KMS-11 (cell line): Measurements from ENCODE around the gene GPC4.

Source experiments
- H2AFZ ChIP-seq: fragments of 200-600 bp; sonication (generic); 2 replicates; pipeline ENCODE4 v1.6.1; 2016; ENCODE audit warnings: antibody characterized with exemption, mixed run types, low read depth
- H3K27ac ChIP-seq: fragments of 200-600 bp; sonication (generic); 2 replicates; pipeline ENCODE4 v1.6.1; 2016; ENCODE audit warnings: mild to moderate bottlenecking, mixed run types
- H3K27me3 ChIP-seq: fragments of 200-600 bp; sonication (generic); 2 replicates; pipeline ENCODE4 v1.6.1; 2017; ENCODE audit warnings: mild to moderate bottlenecking, low read depth, mixed run types, moderate library complexity; ENCODE audit not compliant: insufficient read depth
- H3K36me3 ChIP-seq: fragments of 200-600 bp; sonication (generic); 2 replicates; pipeline ENCODE4 v1.6.1; 2017; ENCODE audit warnings: mild to moderate bottlenecking, mixed run types; ENCODE audit not compliant: insufficient read depth
- H3K4me1 ChIP-seq: fragments of 200-600 bp; sonication (generic); 2 replicates; pipeline ENCODE4 v1.6.1; 2016; ENCODE audit warnings: mild to moderate bottlenecking, low read depth, mixed run types; ENCODE audit not compliant: poor library complexity, severe bottlenecking
- H3K4me2 ChIP-seq: fragments of 200-600 bp; sonication (generic); 2 replicates; pipeline ENCODE4 v1.7.0; 2016; ENCODE audit warnings: mild to moderate bottlenecking, mixed run types
- H3K4me3 ChIP-seq: fragments of 200-600 bp; sonication (generic); IDR thresholded peaks from 2 replicates; pipeline ENCODE4 v1.6.1; 2017; ENCODE audit warnings: low read depth, low read length, mixed read lengths; ENCODE audit not compliant: insufficient read depth
- H3K79me2 ChIP-seq: fragments of 200-600 bp; sonication (generic); 2 replicates; pipeline ENCODE4 v1.6.1; 2016; ENCODE audit warnings: low read depth, mixed run types; ENCODE audit not compliant: insufficient read depth
- H3K9ac ChIP-seq: fragments of 200-600 bp; sonication (generic); 2 replicates; pipeline ENCODE4 v1.6.1; 2016; ENCODE audit warnings: mild to moderate bottlenecking, mixed run types
- H4K20me1 ChIP-seq: fragments of 200-600 bp; sonication (generic); 2 replicates; pipeline ENCODE4 v1.6.1; 2016; ENCODE audit warnings: mild to moderate bottlenecking, mixed run types; ENCODE audit not compliant: insufficient read depth
- TF ChIP-seq, protein P1 (sequence below): fragments of 200-600 bp; sonication (generic); conservative IDR thresholded peaks from 2 replicates; pipeline ENCODE4 v1.6.1; 2017; ENCODE audit warnings: low read depth, mild to moderate bottlenecking, antibody characterized with exemption, low read length, moderate library complexity, mixed read lengths

Gene GPC4

GRCh38 chrX:133307094-133307493 lies 108.2 kb downstream of the GPC4 start:
- TF ChIP-seq, protein P1, sequence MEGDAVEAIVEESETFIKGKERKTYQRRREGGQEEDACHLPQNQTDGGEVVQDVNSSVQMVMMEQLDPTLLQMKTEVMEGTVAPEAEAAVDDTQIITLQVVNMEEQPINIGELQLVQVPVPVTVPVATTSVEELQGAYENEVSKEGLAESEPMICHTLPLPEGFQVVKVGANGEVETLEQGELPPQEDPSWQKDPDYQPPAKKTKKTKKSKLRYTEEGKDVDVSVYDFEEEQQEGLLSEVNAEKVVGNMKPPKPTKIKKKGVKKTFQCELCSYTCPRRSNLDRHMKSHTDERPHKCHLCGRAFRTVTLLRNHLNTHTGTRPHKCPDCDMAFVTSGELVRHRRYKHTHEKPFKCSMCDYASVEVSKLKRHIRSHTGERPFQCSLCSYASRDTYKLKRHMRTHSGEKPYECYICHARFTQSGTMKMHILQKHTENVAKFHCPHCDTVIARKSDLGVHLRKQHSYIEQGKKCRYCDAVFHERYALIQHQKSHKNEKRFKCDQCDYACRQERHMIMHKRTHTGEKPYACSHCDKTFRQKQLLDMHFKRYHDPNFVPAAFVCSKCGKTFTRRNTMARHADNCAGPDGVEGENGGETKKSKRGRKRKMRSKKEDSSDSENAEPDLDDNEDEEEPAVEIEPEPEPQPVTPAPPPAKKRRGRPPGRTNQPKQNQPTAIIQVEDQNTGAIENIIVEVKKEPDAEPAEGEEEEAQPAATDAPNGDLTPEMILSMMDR = no peak
- Histone ChIP-seq H4K20me1 (no peaks in the 10 kb centered on the region), H3K9ac (no peak overlapping the region), H2AFZ (no peak overlapping the region), H3K4me2 (no peak overlapping the region), H3K27me3 (no peaks in the 10 kb centered on the region), H3K36me3 (no peaks in the 10 kb centered on the region), H3K4me1 (no peaks in the 10 kb centered on the region), H3K4me3 (no peak overlapping the region), H3K79me2 (no peaks in the 10 kb centered on the region), H3K27ac (no peak overlapping the region)

- H3K4me1 ChIP-seq = no peaks in the 10 kb centered on the region
- H4K20me1 ChIP-seq = no peaks in the 10 kb centered on the region
- no peak overlapping the region for H3K9ac ChIP-seq
- no peaks in the 10 kb centered on the region for H3K36me3 ChIP-seq
- no peaks in the 10 kb centered on the region for H3K79me2 ChIP-seq
- TF ChIP-seq, protein P1 = no peak
- no peaks in the 10 kb centered on the region for H3K27me3 ChIP-seq
- H3K4me2 ChIP-seq = no peak overlapping the region
- no peak overlapping the region for H3K27ac ChIP-seq
- no peak overlapping the region for H2AFZ ChIP-seq
- no peak overlapping the region for H3K4me3 ChIP-seq
Measured at GRCh38 chrX:133306316-133306715, 109.0 kb downstream of the GPC4 start.

- Histone ChIP-seq H3K79me2 (no peaks in the 10 kb centered on the region), H3K4me1 (no peaks in the 10 kb centered on the region), H3K27me3 (no peaks in the 10 kb centered on the region), H4K20me1 (no peaks in the 10 kb centered on the region), H3K4me2 (no peak overlapping the region), H3K4me3 (no peak overlapping the region), H2AFZ (no peak overlapping the region), H3K27ac (no peak overlapping the region), H3K36me3 (no peaks in the 10 kb centered on the region), H3K9ac (no peak overlapping the region)
- TF ChIP-seq, protein P1 = no peak
Measured at GRCh38 chrX:133305348-133305747, 109.9 kb downstream of the GPC4 start.

DNA sequence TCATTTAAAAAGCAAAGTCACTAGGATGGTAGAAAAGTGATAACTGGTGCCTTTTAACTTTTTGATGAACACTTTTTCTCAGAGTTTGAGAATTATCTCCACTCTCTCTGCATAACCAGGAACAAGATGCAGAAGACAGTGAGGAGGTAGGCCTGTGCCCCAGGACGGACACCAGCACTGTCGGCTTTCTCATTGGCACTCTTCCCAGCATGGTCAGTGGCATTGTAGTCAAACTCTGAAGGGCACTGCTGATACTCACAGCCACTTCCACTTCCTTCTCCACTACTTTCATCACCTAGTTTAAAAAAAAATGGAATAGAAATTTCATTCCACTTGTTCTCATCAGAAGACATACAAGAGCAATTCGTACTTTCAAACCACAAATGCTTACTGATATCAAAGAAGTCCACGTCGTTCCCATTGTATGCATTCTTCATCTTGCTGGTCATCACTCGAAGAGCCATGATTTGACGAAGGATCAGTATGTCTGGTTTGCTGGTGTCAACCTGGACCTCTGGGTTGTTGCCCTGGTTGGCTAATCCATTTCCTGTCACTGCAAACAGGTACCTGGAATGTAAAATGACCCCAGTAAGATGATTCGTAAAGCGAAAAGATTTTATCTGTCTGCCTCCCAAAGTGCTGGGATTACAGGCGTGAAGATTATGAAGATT lies 112.4 kb downstream of the GPC4 start:
- Histone ChIP-seq H3K27ac (no peak overlapping the region), H2AFZ (no peak overlapping the region), H3K36me3 (no peaks in the 10 kb centered on the region), H3K4me3 (no peak overlapping the region), H3K9ac (no peak overlapping the region), H3K4me1 (no peaks in the 10 kb centered on the region), H3K79me2 (no peaks in the 10 kb centered on the region), H3K27me3 (no peaks in the 10 kb centered on the region), H4K20me1 (no peaks in the 10 kb centered on the region), H3K4me2 (no peak overlapping the region)
- TF ChIP-seq, protein P1 = no peak
